Loucy (cell line): ENCODE measurements around the gene TBC1D12.

Experiments used
- H2AFZ ChIP-seq: fragments of 200-600 bp; sonication (generic); 2 replicates; pipeline ENCODE4 v1.6.0; 2016; ENCODE audit warnings: antibody characterized with exemption, mild to moderate bottlenecking, low read length, moderate library complexity
- H3F3A ChIP-seq: fragments of 200-600 bp; 2 replicates; pipeline ENCODE4 v1.6.0; 2016; ENCODE audit warnings: antibody characterized with exemption, low read depth, mild to moderate bottlenecking
- H3K27me3 ChIP-seq: fragments of 200-600 bp; sonication (generic); 2 replicates; pipeline ENCODE4 v1.6.1; 2014; ENCODE audit warnings: low read length, mild to moderate bottlenecking; ENCODE audit not compliant: insufficient read depth, poor library complexity, severe bottlenecking
- H3K36me3 ChIP-seq: fragments of 200-600 bp; sonication (generic); 2 replicates; pipeline ENCODE4 v1.6.1; 2016; ENCODE audit warnings: low read length; ENCODE audit not compliant: insufficient read depth
- H3K4me1 ChIP-seq: fragments of 200-600 bp; sonication (generic); 2 replicates; pipeline ENCODE4 v1.5.1; 2014; ENCODE audit warnings: low read length, mild to moderate bottlenecking; ENCODE audit not compliant: insufficient read depth, poor library complexity, severe bottlenecking
- H3K4me2 ChIP-seq: fragments of 200-600 bp; sonication (generic); 2 replicates; pipeline ENCODE4 v1.6.0; 2014; ENCODE audit warnings: antibody characterized with exemption, low read length, low read depth, mild to moderate bottlenecking; ENCODE audit not compliant: poor library complexity, severe bottlenecking
- H3K4me3 ChIP-seq: fragments of 200-600 bp; sonication (generic); 2 replicates; pipeline ENCODE4 v1.5.1; 2014; ENCODE audit warnings: low read length, mild to moderate bottlenecking, mixed read lengths; ENCODE audit not compliant: poor library complexity, severe bottlenecking
- H3K79me2 ChIP-seq: fragments of 200-600 bp; sonication (generic); 2 replicates; pipeline ENCODE4 v1.6.1; 2014; ENCODE audit warnings: low read length; ENCODE audit not compliant: insufficient read depth
- H3K9ac ChIP-seq: fragments of 200-600 bp; sonication (generic); 2 replicates; pipeline ENCODE4 v1.6.0; 2014; ENCODE audit warnings: mild to moderate bottlenecking, low read depth, low read length, moderate library complexity; ENCODE audit not compliant: poor library complexity, severe bottlenecking
- H3K9me2 ChIP-seq: fragments of 200-600 bp; sonication (generic); replicated peaks from 2 replicates; pipeline ENCODE4 v1.6.1; 2016; ENCODE audit warnings: low read depth, low read length, mixed read lengths
- H3K9me3 ChIP-seq: fragments of 200-600 bp; sonication (generic); 2 replicates; pipeline ENCODE4 v1.6.1; 2014; ENCODE audit warnings: mild to moderate bottlenecking, antibody characterized with exemption, low read length, low read depth; ENCODE audit not compliant: insufficient read depth
- H4K20me1 ChIP-seq: fragments of 200-600 bp; sonication (generic); 2 replicates; pipeline ENCODE4 v1.6.0; 2014; ENCODE audit warnings: antibody characterized with exemption, low read length, mild to moderate bottlenecking; ENCODE audit not compliant: insufficient read depth, poor library complexity, severe bottlenecking
- EZH2phosphoT487 ChIP-seq: fragments of 200-600 bp; IDR thresholded peaks from 2 replicates; pipeline ENCODE4 v1.6.1; 2018; ENCODE audit warnings: antibody characterized with exemption, mild to moderate bottlenecking, moderate library complexity, borderline replicate concordance
- TF ChIP-seq, protein P1 (sequence below): fragments of 200-600 bp; sonication (generic); conservative IDR thresholded peaks from 2 replicates; pipeline ENCODE4 v1.5.1; 2014; ENCODE audit warnings: mild to moderate bottlenecking, antibody characterized with exemption, low read length

The TBC1D12 gene

GRCh38 chr10:94439275-94439861, 37.0 kb downstream of the TBC1D12 start:
- no peaks in the 10 kb centered on the region for H3K9me2 ChIP-seq
- no peaks in the 10 kb centered on the region for H3F3A ChIP-seq
- H3K9ac ChIP-seq = no peak overlapping the region
- H3K4me3 ChIP-seq = no peak overlapping the region
- H3K27me3 ChIP-seq = no peaks in the 10 kb centered on the region
- H3K4me1 ChIP-seq = no peaks in the 10 kb centered on the region
- no peak overlapping the region for H2AFZ ChIP-seq
- H3K36me3 ChIP-seq = no peaks in the 10 kb centered on the region
- no peaks in the 10 kb centered on the region for H4K20me1 ChIP-seq
- no peaks in the 10 kb centered on the region for H3K9me3 ChIP-seq
- H3K79me2 ChIP-seq = no peaks in the 10 kb centered on the region
- TF ChIP-seq, protein P1, sequence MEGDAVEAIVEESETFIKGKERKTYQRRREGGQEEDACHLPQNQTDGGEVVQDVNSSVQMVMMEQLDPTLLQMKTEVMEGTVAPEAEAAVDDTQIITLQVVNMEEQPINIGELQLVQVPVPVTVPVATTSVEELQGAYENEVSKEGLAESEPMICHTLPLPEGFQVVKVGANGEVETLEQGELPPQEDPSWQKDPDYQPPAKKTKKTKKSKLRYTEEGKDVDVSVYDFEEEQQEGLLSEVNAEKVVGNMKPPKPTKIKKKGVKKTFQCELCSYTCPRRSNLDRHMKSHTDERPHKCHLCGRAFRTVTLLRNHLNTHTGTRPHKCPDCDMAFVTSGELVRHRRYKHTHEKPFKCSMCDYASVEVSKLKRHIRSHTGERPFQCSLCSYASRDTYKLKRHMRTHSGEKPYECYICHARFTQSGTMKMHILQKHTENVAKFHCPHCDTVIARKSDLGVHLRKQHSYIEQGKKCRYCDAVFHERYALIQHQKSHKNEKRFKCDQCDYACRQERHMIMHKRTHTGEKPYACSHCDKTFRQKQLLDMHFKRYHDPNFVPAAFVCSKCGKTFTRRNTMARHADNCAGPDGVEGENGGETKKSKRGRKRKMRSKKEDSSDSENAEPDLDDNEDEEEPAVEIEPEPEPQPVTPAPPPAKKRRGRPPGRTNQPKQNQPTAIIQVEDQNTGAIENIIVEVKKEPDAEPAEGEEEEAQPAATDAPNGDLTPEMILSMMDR = no peak
- no peak for TF ChIP-seq EZH2phosphoT487
- no peak overlapping the region for H3K4me2 ChIP-seq

- Histone ChIP-seq H3K9me2 (no peaks in the 10 kb centered on the region), H4K20me1 (no peaks in the 10 kb centered on the region), H3F3A (no peaks in the 10 kb centered on the region), H2AFZ (no peak overlapping the region), H3K4me1 (no peaks in the 10 kb centered on the region), H3K4me3 (no peak overlapping the region), H3K27me3 (no peaks in the 10 kb centered on the region), H3K9ac (no peak overlapping the region), H3K4me2 (no peak overlapping the region), H3K36me3 (no peaks in the 10 kb centered on the region), H3K79me2 (no peaks in the 10 kb centered on the region), H3K9me3 (no peaks in the 10 kb centered on the region)
- TF ChIP-seq, protein P1 = no peak
- no peak for TF ChIP-seq EZH2phosphoT487
Observed at GRCh38 chr10:94440096-94440495, 37.8 kb downstream of the TBC1D12 start.

GRCh38 chr10:94443047-94443446, 40.7 kb downstream of the TBC1D12 start:
- H3K4me2 ChIP-seq = no peak overlapping the region
- no peaks in the 10 kb centered on the region for H3K9me3 ChIP-seq
- no peaks in the 10 kb centered on the region for H4K20me1 ChIP-seq
- H2AFZ ChIP-seq = no peak overlapping the region
- no peaks in the 10 kb centered on the region for H3K36me3 ChIP-seq
- no peak overlapping the region for H3K4me3 ChIP-seq
- no peaks in the 10 kb centered on the region for H3K79me2 ChIP-seq
- H3K27me3 ChIP-seq = no peaks in the 10 kb centered on the region
- H3K4me1 ChIP-seq = no peaks in the 10 kb centered on the region
- no peaks in the 10 kb centered on the region for H3F3A ChIP-seq
- H3K9ac ChIP-seq = no peak overlapping the region
- H3K9me2 ChIP-seq = no peaks in the 10 kb centered on the region
- no peak for TF ChIP-seq EZH2phosphoT487
- TF ChIP-seq, protein P1 = no peak
